GM12878 (cell line): ENCODE results near the gene SLC17A7. TPM values are rescaled to one million over a fixed set of nuclear protein-coding genes. Genes with fewer than 3 reads are reported as not detected.

Experiments
- CBFB ChIP-seq: IDR thresholded peaks from 2 replicates; pipeline ENCODE4 v1.6.1; 2016; ENCODE audit warnings: antibody characterized with exemption, low read depth
- CBX3 ChIP-seq: fragments of 200-600 bp; sonication (generic); IDR thresholded peaks from 2 replicates; pipeline ENCODE4 v1.6.1; 2016; ENCODE audit warnings: low read depth, borderline replicate concordance
- CHD4 ChIP-seq: fragments of 200-600 bp; sonication (generic); IDR thresholded peaks from 2 replicates; pipeline ENCODE4 v1.6.1; 2016; ENCODE audit warnings: mild to moderate bottlenecking
- NR2C1 ChIP-seq: fragments of 450-650 bp; IDR thresholded peaks from 2 replicates; pipeline ENCODE4 v1.6.1; 2017; ENCODE audit warnings: antibody characterized with exemption, mild to moderate bottlenecking, moderate library complexity
- PML ChIP-seq: IDR thresholded peaks from 2 replicates; pipeline ENCODE4 v1.6.1; 2012; ENCODE audit warnings: low read length, inconsistent platforms
- POLR2AphosphoS5 ChIP-seq: IDR thresholded peaks from 2 replicates; pipeline ENCODE4 v1.6.1; 2011; ENCODE audit warnings: mild to moderate bottlenecking, low read length, inconsistent platforms
- PRDM15 ChIP-seq: fragments of 450-650 bp; formaldehyde crosslinking; IDR thresholded peaks from 2 replicates; pipeline ENCODE4 v1.4.0; 2020; ENCODE audit warnings: mild to moderate bottlenecking, moderate library complexity
- RB1 ChIP-seq: fragments of 450-650 bp; formaldehyde crosslinking; IDR thresholded peaks from 2 replicates; pipeline ENCODE4 v1.6.1; 2017; ENCODE audit warnings: mild to moderate bottlenecking, borderline replicate concordance
- SMC3 ChIP-seq: IDR thresholded peaks from 2 replicates; pipeline ENCODE4 v1.6.1; 2011; ENCODE audit warnings: low read length, improper control_type of control experiment, borderline replicate concordance
- SPI1 ChIP-seq: IDR thresholded peaks from 2 replicates; pipeline ENCODE4 v1.6.1; 2011; ENCODE audit warnings: low read depth, mild to moderate bottlenecking, low read length, moderate library complexity, borderline replicate concordance; ENCODE audit not compliant: insufficient read depth
- SREBF1 ChIP-seq: IDR thresholded peaks from 2 replicates; pipeline ENCODE4 v1.6.1; 2012; ENCODE audit warnings: mild to moderate bottlenecking, low read length
- SUPT20H ChIP-seq: IDR thresholded peaks from 2 replicates; pipeline ENCODE4 v1.6.1; 2011; ENCODE audit warnings: low read depth, mild to moderate bottlenecking, low read length, moderate library complexity, borderline replicate concordance; ENCODE audit not compliant: control insufficient read depth
- ZBTB11 ChIP-seq: fragments of 450-650 bp; formaldehyde crosslinking; IDR thresholded peaks from 2 replicates; pipeline ENCODE4 v1.5.0; 2022; ENCODE audit warnings: mild to moderate bottlenecking, missing genetic modification characterization
- ZBTB4 ChIP-seq: fragments of 450-650 bp; formaldehyde crosslinking; IDR thresholded peaks from 2 replicates; pipeline ENCODE4 v1.4.0; 2022; ENCODE audit warnings: mild to moderate bottlenecking, moderate library complexity
- ZNF207 ChIP-seq: fragments of 450-650 bp; IDR thresholded peaks from 2 replicates; pipeline ENCODE4 v1.6.1; 2014; ENCODE audit warnings: antibody characterized with exemption, mild to moderate bottlenecking, borderline replicate concordance
- ZNF274 ChIP-seq: IDR thresholded peaks from one replicate; pipeline ENCODE4 v1.8.0; 2011; ENCODE audit not compliant: insufficient read length, insufficient read depth
- polyA plus RNA-seq, 11 experiments: library from polyadenylated mRNA; depleted of rRNA in 4 of 11; unstranded in 6 of 11; stranded (reverse) in 5 of 11; fragments of >200 nt; fragmentation: Nextera tagmentation in 4 of 11; fragmentation: Illumina TruSeq in 1 of 11; extraction: Ambion mirVana in 4 of 11; extraction: Trizol in 1 of 11; gene quantifications; 1 replicate in 1 of 11; 2 replicates in 10 of 11; pipeline versions ENCODE4 v1.2.1 to v1.2.3, GENCODE V29; 2011 to 2016; ENCODE audit warnings: inconsistent platforms in 2 of 11, missing spikeins in 2 of 11, low read depth in 1 of 11
- total RNA-seq, 4 experiments: library from RNA; depleted of rRNA in 3 of 4; stranded (reverse); fragments of >200 nt in 3 of 4; fragmentation: Illumina TruSeq in 1 of 4; extraction: Trizol in 1 of 4; gene quantifications; 2 replicates each; pipeline versions ENCODE4 v1.2.1 to v1.2.3, GENCODE V29; 2013 to 2021
- TF ChIP-seq, protein P1 (sequence below): IDR thresholded peaks from 2 replicates; pipeline ENCODE4 v1.6.1; 2011; ENCODE audit warnings: low read depth, low read length, improper control_type of control experiment, borderline replicate concordance

SLC17A7 gene
- total and polyA plus RNA-seq, 10 of the 15 experiments (the other 5 are each of a cell fraction or from before 2014, with no cell fraction given): 0.03 to 0.24 (median 0.06) TPM; not detected in 6

DNA sequence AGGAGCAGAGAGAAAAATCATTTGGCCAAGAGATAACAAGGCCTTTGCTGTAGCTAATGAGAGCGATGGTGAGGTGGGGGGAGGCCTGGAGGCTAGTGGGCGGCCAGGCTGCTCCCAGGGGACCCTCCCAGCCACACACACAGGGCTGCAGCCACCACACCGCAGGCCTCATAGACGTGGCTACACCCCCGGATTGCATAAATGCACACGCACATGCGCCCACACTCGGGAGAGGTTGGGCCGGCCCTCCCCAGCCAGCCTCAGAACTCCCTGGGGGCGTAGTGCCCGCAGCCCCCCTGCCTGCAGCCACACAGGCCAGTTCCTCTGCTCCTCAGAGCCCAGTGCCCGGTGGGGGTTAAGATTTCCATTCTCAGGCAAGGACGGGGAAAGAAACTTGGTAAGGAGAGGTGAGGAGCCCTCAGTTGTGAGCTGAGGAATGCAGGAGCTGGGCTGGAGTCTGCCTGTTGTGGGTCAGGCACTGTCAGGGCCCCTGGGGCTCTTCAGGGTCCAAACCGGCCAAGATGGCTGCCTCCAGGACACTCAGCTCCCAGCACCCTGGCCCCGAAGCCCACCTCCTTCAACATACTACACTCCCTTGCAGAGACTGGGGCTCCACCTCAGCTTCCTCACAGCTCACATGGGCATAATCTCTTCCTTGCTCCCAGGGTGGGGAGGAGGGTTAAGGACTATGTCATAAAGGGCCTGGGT lies 26.1 kb downstream of the SLC17A7 start (continued):
- TF ChIP-seq ZBTB4 (CRISPR knock-in tag): no peak
- TF ChIP-seq CBFB: peak; percentile 94; the same call in 1 of the 2 replicates
- peak; percentile 51; the same call in 1 of the 2 replicates for TF ChIP-seq SPI1
- TF ChIP-seq PRDM15: no peak
- no peak for TF ChIP-seq ZNF207
- no peak for TF ChIP-seq POLR2AphosphoS5
- no peak for TF ChIP-seq SREBF1
- TF ChIP-seq, protein P1, sequence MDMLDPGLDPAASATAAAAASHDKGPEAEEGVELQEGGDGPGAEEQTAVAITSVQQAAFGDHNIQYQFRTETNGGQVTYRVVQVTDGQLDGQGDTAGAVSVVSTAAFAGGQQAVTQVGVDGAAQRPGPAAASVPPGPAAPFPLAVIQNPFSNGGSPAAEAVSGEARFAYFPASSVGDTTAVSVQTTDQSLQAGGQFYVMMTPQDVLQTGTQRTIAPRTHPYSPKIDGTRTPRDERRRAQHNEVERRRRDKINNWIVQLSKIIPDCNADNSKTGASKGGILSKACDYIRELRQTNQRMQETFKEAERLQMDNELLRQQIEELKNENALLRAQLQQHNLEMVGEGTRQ: no peak
- TF ChIP-seq PML: no peak
- no peak for TF ChIP-seq SUPT20H
- peak; percentile 93; the same call in 1 of the 2 replicates for TF ChIP-seq RB1
- TF ChIP-seq SMC3: no peak
- TF ChIP-seq NR2C1: no peak
- TF ChIP-seq ZBTB11 (CRISPR knock-in tag): no peak
- no peak for TF ChIP-seq CBX3
- no peak for TF ChIP-seq ZNF274
- no peak for TF ChIP-seq CHD4
